ENCODE results near the gene CLK1. TPM values are rescaled to one million over a fixed set of nuclear protein-coding genes. Genes with fewer than 3 reads are reported as not detected.
A peak's percentile ranks its signal among the peaks of the same experiment; 100 is the strongest.

CLK1 gene
- total and polyA plus RNA-seq, 2 of the 13 experiments (the other 11 are each of a cell fraction or from before 2014, with no cell fraction given), result 66.6 to 101 TPM

DNA sequence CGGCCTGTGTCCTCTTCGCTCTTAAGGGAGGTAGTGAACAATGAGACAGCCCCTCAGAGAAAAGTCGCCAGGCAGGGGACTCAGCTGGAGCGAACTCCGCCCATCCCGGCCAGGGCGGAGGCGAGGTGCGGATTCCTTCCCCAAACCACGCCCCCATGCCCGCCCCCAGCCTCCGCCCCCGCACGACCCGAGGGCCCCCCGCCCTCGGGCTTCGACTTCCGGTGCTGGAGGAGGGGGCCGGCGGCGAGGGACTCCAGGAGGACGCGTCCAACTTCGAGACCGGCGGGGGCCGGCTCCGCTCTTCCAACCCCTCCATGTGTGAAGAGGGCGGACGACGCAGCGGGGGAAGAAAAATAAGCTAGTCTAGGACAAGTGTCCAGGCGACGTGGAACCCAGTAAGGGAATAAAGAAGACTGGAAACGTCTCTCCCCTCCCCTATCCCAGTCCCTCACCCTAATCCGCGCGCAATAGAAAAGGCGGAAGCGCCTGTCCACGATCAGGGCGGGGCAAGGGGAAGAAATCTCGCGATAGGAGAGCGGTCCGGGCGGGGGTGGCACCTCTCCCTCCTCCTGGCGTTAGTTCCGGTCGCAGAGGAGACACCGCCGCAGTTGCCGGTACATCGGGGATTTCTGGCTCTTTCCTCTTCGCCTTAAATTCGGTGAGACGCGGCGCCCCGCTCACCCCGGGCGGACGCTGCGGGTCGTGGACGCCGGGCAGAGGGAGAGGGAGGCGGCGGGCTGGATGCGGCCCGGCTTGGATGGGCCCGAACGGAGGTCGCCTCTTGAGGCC, 52.9 kb downstream of the CLK1 start, which contains the start of gene BZW1 (continued):
- TF ChIP-seq, protein P1, sequence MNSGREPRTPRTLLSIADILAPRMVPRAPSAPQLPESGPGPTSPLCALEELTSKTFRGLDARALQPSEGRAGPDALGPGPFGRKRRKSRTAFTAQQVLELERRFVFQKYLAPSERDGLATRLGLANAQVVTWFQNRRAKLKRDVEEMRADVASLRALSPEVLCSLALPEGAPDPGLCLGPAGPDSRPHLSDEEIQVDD (CRISPR knock-in tag; IDR thresholded peaks at IDR 0.05; ENCODE audit: borderline replicate concordance), result no peak; the same call in 1 of the 2 replicates
- TF ChIP-seq SRF (IDR thresholded peaks at IDR 0.05; ENCODE audit: low read depth, low read length), result no peak
- TF ChIP-seq NFKB2 (CRISPR knock-in tag; IDR thresholded peaks at IDR 0.05; ENCODE audit: borderline replicate concordance), result peak; percentile 56; the same call in 1 of the 2 replicates
- peak; percentile 87 for TF ChIP-seq ZBTB3 (CRISPR knock-in tag; IDR thresholded peaks at IDR 0.05; ENCODE audit: borderline replicate concordance, low read depth)
- TF ChIP-seq ZNF234 (CRISPR knock-in tag; conservative IDR thresholded peaks at IDR 0.05), result no peak
- TF ChIP-seq ZNF558 (CRISPR knock-in tag; IDR thresholded peaks at IDR 0.05; ENCODE audit: borderline replicate concordance), result peak; percentile 70; the same call in 1 of the 2 replicates
- TF ChIP-seq PRPF4 (IDR thresholded peaks at IDR 0.05; ENCODE audit: low read depth, low read length, poor library complexity, severe bottlenecking), result no peak
- TF ChIP-seq KDM3A (CRISPR knock-in tag; IDR thresholded peaks at IDR 0.05; ENCODE audit: low read depth), result peak; percentile 65; the same call in 1 of the 2 replicates
- peak; percentile 58; the same call in 1 of the 2 replicates for TF ChIP-seq ZFP37 (CRISPR knock-in tag; IDR thresholded peaks at IDR 0.05; ENCODE audit: borderline replicate concordance)
- peak; percentile 71; the same call in 1 of the 2 replicates for TF ChIP-seq ZGPAT (CRISPR knock-in tag; IDR thresholded peaks at IDR 0.05)
- no peak for TF ChIP-seq GZF1 (CRISPR knock-in tag; IDR thresholded peaks at IDR 0.05)
- TF ChIP-seq ZNF879 (CRISPR knock-in tag; IDR thresholded peaks at IDR 0.05), result peak; percentile 58; the same call in 1 of the 2 replicates
- no peak for TF ChIP-seq ZNF253 (CRISPR knock-in tag; IDR thresholded peaks at IDR 0.05; ENCODE audit: borderline replicate concordance)
- TF ChIP-seq KDM6A (CRISPR knock-in tag; IDR thresholded peaks at IDR 0.05; ENCODE audit: low read depth), result no peak
- no peak for TF ChIP-seq PLSCR1 (CRISPR knock-in tag; IDR thresholded peaks at IDR 0.05; ENCODE audit: borderline replicate concordance)
- no peak; the same call in 1 of the 2 replicates for TF ChIP-seq KDM5B (CRISPR knock-in tag; IDR thresholded peaks at IDR 0.05; ENCODE audit: borderline replicate concordance)
- TF ChIP-seq ZNF382 (CRISPR knock-in tag; IDR thresholded peaks at IDR 0.05; ENCODE audit: borderline replicate concordance), result no peak
- no peak for TF ChIP-seq CREBL2 (CRISPR knock-in tag; IDR thresholded peaks at IDR 0.05; ENCODE audit: borderline replicate concordance)
- no peak for TF ChIP-seq TEAD2 (CRISPR knock-in tag; IDR thresholded peaks at IDR 0.05)
- TF ChIP-seq, protein P2, sequence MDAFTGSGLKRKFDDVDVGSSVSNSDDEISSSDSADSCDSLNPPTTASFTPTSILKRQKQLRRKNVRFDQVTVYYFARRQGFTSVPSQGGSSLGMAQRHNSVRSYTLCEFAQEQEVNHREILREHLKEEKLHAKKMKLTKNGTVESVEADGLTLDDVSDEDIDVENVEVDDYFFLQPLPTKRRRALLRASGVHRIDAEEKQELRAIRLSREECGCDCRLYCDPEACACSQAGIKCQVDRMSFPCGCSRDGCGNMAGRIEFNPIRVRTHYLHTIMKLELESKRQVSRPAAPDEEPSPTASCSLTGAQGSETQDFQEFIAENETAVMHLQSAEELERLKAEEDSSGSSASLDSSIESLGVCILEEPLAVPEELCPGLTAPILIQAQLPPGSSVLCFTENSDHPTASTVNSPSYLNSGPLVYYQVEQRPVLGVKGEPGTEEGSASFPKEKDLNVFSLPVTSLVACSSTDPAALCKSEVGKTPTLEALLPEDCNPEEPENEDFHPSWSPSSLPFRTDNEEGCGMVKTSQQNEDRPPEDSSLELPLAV (CRISPR knock-in tag; conservative IDR thresholded peaks at IDR 0.05; ENCODE audit: low read depth), result no peak
- TF ChIP-seq ZNF331 (CRISPR knock-in tag; IDR thresholded peaks at IDR 0.05), result peak; percentile 13; the same call in 1 of the 2 replicates
- TF ChIP-seq EED (CRISPR knock-in tag; IDR thresholded peaks at IDR 0.05), result peak; percentile 99
- no peak for TF ChIP-seq ZNF713 (CRISPR knock-in tag; IDR thresholded peaks at IDR 0.05)
- TF ChIP-seq ZNF263 (CRISPR knock-in tag; IDR thresholded peaks at IDR 0.05), result peak; percentile 79
- no peak for TF ChIP-seq NFYC (CRISPR knock-in tag; IDR thresholded peaks at IDR 0.05)
